Astrocyte (in vitro differentiated cells and primary cell): ENCODE data around the gene MVP. TPM values are rescaled to one million over a fixed set of nuclear protein-coding genes. Genes with fewer than 3 reads are reported as not detected.

Source experiments
- DNase-seq: peaks from one replicate; pipeline ENCODE4 v3.0.0-alpha.2; 2010; ENCODE audit warnings: low read depth
- FAIRE-seq: peaks from 2 replicates; lab custom pipeline; 2011; peaks lifted over from hg19 to GRCh38; lab: Jason Lieb, UNC
- H2AFZ ChIP-seq: 2 replicates; pipeline ENCODE4 v1.6.0; 2012; ENCODE audit warnings: low read depth, low read length, inconsistent platforms
- H3K27ac ChIP-seq: 2 replicates; pipeline ENCODE4 v1.5.1; 2011; ENCODE audit warnings: low read depth, low read length, inconsistent platforms
- H3K27me3 ChIP-seq: 2 replicates; pipeline ENCODE4 v1.6.0; 2011; ENCODE audit warnings: low read length, inconsistent platforms; ENCODE audit not compliant: insufficient read depth
- H3K36me3 ChIP-seq: 2 replicates; pipeline ENCODE4 v1.5.1; 2011; ENCODE audit warnings: low read length, inconsistent platforms; ENCODE audit not compliant: insufficient read depth
- H3K4me1 ChIP-seq: 2 replicates; pipeline ENCODE4 v1.5.1; 2011; ENCODE audit warnings: low read length, inconsistent platforms; ENCODE audit not compliant: insufficient read depth
- H3K4me2 ChIP-seq: 2 replicates; pipeline ENCODE4 v1.6.0; 2012; ENCODE audit warnings: low read length, inconsistent platforms
- H3K4me3 ChIP-seq: 2 replicates; pipeline ENCODE4 v1.5.1; 2011; ENCODE audit warnings: low read depth, mild to moderate bottlenecking, low read length, inconsistent platforms; ENCODE audit not compliant: insufficient read depth
- H3K79me2 ChIP-seq: 2 replicates; pipeline ENCODE4 v1.6.0; 2012; ENCODE audit warnings: mild to moderate bottlenecking, low read length, inconsistent platforms; ENCODE audit not compliant: insufficient read depth
- H3K9ac ChIP-seq: 2 replicates; pipeline ENCODE4 v1.6.0; 2012; ENCODE audit warnings: mild to moderate bottlenecking, low read length, inconsistent platforms
- H3K9me3 ChIP-seq: 2 replicates; pipeline ENCODE4 v1.5.1; 2012; ENCODE audit warnings: low read depth, mild to moderate bottlenecking, low read length, inconsistent platforms; ENCODE audit not compliant: insufficient read depth
- H4K20me1 ChIP-seq: 2 replicates; pipeline ENCODE4 v1.6.0; 2012; ENCODE audit warnings: low read length, inconsistent platforms; ENCODE audit not compliant: insufficient read depth
- H3K27ac Mint-ChIP-seq: one replicate; pipeline ENCODE4 v1.8.0; 2021; ENCODE audit warnings: mild to moderate bottlenecking, mixed read lengths; ENCODE audit not compliant: unreplicated experiment
- H3K27me3 Mint-ChIP-seq: one replicate; pipeline ENCODE4 v1.8.0; 2021; ENCODE audit warnings: low read depth, mixed read lengths; ENCODE audit not compliant: unreplicated experiment
- H3K36me3 Mint-ChIP-seq: one replicate; pipeline ENCODE4 v1.8.0; 2021; ENCODE audit warnings: low read depth, mixed read lengths; ENCODE audit not compliant: unreplicated experiment
- H3K4me1 Mint-ChIP-seq: one replicate; pipeline ENCODE4 v1.8.0; 2021; ENCODE audit warnings: low read depth, mixed read lengths; ENCODE audit not compliant: unreplicated experiment
- H3K4me3 Mint-ChIP-seq: one replicate; pipeline ENCODE4 v1.8.0; 2021; ENCODE audit warnings: mild to moderate bottlenecking, moderate library complexity, mixed read lengths; ENCODE audit not compliant: unreplicated experiment
- H3K9me3 Mint-ChIP-seq: one replicate; pipeline ENCODE4 v1.8.0; 2021; ENCODE audit warnings: mild to moderate bottlenecking, mixed read lengths; ENCODE audit not compliant: unreplicated experiment
- CTCF ChIP-seq: IDR thresholded peaks from 2 replicates; pipeline ENCODE4 v1.5.1; 2011; ENCODE audit warnings: low read depth, mild to moderate bottlenecking, inconsistent platforms, low read length, moderate library complexity; ENCODE audit not compliant: insufficient read depth
- EZH2 ChIP-seq: IDR thresholded peaks from 2 replicates; pipeline ENCODE4 v1.6.1; 2012; ENCODE audit warnings: mild to moderate bottlenecking, low read length, inconsistent platforms; ENCODE audit not compliant: insufficient read depth
- total RNA-seq: library from RNA; stranded (reverse); gene quantifications from 2 replicates; pipeline ENCODE4 v1.2.1, GENCODE V29; 2021

MVP gene
- total RNA-seq, 1 donor from 2014 or later = 38.7 TPM

GRCh38 chr16:29841631-29842030 lies 21.4 kb downstream of the MVP start:
- Mint-ChIP-seq H3K27ac (no peak overlapping the region), H3K36me3 (peaks cover 14% of the 10 kb centered on the region), H3K9me3 (no peaks in the 10 kb centered on the region), H3K4me1 (peaks cover 4% of the 10 kb centered on the region), H3K27me3 (peaks cover 3% of the 10 kb centered on the region), H3K4me3 (no peak overlapping the region)
- Histone ChIP-seq H3K79me2 (no peaks in the 10 kb centered on the region), H3K36me3 (peaks cover 31% of the 10 kb centered on the region), H2AFZ (no peak overlapping the region), H3K4me2 (no peak overlapping the region), H3K4me3 (no peak overlapping the region), H3K9me3 (no peaks in the 10 kb centered on the region), H3K27me3 (no peaks in the 10 kb centered on the region), H3K4me1 (no peaks in the 10 kb centered on the region), H4K20me1 (peaks cover 8% of the 10 kb centered on the region), H3K27ac (no peak overlapping the region), H3K9ac (no peak overlapping the region)
- no peak for DNase-seq
- FAIRE-seq = no peak
- TF ChIP-seq CTCF (no peak), EZH2 (no peak)

- Mint-ChIP-seq H3K36me3 (peaks cover 15% of the 10 kb centered on the region), H3K4me1 (peaks cover 1% of the 10 kb centered on the region), H3K9me3 (no peaks in the 10 kb centered on the region), H3K27me3 (peaks cover 5% of the 10 kb centered on the region), H3K27ac (no peak overlapping the region), H3K4me3 (no peak overlapping the region)
- peak; percentile 15 for TF ChIP-seq CTCF
- TF ChIP-seq EZH2 = no peak
- no peak overlapping the region for H3K9ac ChIP-seq
- H2AFZ ChIP-seq = no peak overlapping the region
- no peaks in the 10 kb centered on the region for H3K9me3 ChIP-seq
- H3K36me3 ChIP-seq = peaks cover 32% of the 10 kb centered on the region
- no peak for FAIRE-seq
- H4K20me1 ChIP-seq = peaks cover 8% of the 10 kb centered on the region
- no peaks in the 10 kb centered on the region for H3K27me3 ChIP-seq
- DNase-seq = no peak
- H3K4me1 ChIP-seq = no peaks in the 10 kb centered on the region
- H3K79me2 ChIP-seq = no peaks in the 10 kb centered on the region
- H3K4me2 ChIP-seq = no peak overlapping the region
- H3K4me3 ChIP-seq = no peak overlapping the region
- H3K27ac ChIP-seq = no peak overlapping the region
Observed at GRCh38 chr16:29842732-29843346, 22.6 kb downstream of the MVP start.

GRCh38 chr16:29843931-29844330 lies 23.7 kb downstream of the MVP start:
- no peak for TF ChIP-seq CTCF
- TF ChIP-seq EZH2 = no peak
- peak overlapping the region; percentile 14 for H3K4me3 Mint-ChIP-seq
- peaks cover 30% of the 10 kb centered on the region for H3K36me3 ChIP-seq

More at GRCh38 chr16:29843931-29844330, 23.7 kb downstream of the MVP start:
- Histone ChIP-seq H3K4me3 (no peak overlapping the region), H2AFZ (no peak overlapping the region), H3K4me2 (no peak overlapping the region), H3K9me3 (no peaks in the 10 kb centered on the region), H3K4me1 (no peaks in the 10 kb centered on the region), H4K20me1 (peaks cover 12% of the 10 kb centered on the region), H3K27me3 (no peaks in the 10 kb centered on the region), H3K27ac (no peak overlapping the region), H3K79me2 (no peaks in the 10 kb centered on the region), H3K9ac (no peak overlapping the region)
- H3K9me3 Mint-ChIP-seq = no peaks in the 10 kb centered on the region
- peaks cover 15% of the 10 kb centered on the region for H3K36me3 Mint-ChIP-seq
- no peak overlapping the region for H3K27ac Mint-ChIP-seq
- no peaks in the 10 kb centered on the region for H3K4me1 Mint-ChIP-seq
- peaks cover 5% of the 10 kb centered on the region for H3K27me3 Mint-ChIP-seq
- FAIRE-seq (no peak), DNase-seq (no peak)
